HL-60/S4 (cell line): ENCODE measurements around the gene APOB.

Experiments used
- in situ Hi-C: fragments of 300-500 bp; cut with MboI; formaldehyde crosslinking; loops from 2 replicates; pipeline ENCODE4 v1.14.3; 2022; ENCODE audit warnings: low sequenced_read_pairs

The APOB gene

GRCh38 chr2:21050164-21050563 lies 6.3 kb upstream of the APOB start:
- in situ Hi-C loops: no loop called here

DNA sequence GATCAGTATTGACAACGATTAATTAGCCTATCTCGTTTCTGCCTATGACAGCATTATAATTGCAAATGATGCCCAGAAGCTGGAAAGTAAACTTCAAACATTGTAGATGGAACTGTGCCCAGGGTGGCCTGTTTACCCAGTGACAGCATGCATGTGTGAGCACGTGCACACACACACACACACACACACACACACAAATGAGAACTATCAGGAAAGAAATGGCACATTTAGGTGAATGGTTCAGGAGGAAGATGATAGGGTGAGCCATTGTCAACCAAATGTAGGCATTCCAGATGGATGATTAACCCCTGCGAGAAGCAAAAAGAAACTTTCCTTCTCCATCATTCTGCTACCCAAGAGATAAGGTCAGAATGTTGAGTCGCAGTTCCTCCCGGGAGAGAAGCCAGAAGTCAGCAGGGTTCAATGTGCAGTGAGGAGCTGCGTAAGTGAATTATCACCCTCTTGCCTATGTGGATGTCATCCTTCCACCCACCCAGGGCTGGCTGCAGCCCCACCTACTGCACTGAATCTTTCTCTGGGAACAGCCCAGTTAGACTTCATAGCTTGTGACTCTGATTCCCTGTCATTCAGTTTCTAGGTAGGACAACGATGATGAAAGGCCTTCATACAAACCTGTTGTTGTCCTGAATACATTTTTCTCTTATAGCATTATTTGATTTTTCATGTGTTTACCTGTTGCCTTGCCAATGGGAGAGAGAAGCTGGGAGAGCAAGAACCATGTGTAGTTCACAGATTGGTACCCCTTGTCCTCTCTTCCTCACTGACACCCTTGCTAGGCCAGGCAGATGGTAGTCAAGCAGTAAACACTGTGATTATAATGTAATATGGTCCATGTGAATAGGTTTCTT lies 3.5 kb upstream of the APOB start:
- in situ Hi-C loops: no loop called here

GRCh38 chr2:21046506-21046905 lies 2.6 kb upstream of the APOB start:
- in situ Hi-C loops: no loop called here

DNA sequence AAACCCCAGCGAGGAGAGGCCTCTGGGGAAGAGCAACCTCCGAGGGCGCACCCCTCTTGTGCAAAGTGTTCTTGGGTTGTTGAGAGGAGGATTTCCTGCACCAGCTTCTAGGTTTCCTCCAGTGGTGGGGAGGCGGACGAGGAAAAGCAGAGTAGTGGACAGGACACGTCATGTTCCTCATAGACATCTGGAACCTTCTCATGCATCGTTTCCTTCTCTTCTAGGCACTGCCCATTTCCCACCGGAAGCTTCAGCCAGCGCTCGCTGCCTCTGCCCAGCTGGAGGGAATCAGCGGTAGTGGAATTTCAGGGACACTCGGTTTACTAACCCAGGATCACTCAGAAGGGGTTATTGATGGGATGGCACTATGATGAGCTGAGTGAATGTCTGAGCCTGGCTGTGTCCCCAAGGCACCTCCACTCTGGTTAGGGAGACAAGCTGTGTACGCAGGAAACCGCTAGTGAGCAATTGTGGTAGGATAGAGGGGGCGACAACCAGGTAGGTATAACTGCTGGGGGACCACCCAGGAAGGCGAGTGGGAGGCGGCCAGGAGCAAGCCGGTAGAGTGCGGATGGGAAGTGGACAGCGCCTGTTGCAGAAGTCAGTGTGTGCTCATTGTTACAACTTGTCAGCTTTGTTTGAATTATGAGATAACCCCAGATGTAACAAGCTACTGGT lies 960 bp upstream of the APOB start:
- in situ Hi-C loops: no loop called here

DNA sequence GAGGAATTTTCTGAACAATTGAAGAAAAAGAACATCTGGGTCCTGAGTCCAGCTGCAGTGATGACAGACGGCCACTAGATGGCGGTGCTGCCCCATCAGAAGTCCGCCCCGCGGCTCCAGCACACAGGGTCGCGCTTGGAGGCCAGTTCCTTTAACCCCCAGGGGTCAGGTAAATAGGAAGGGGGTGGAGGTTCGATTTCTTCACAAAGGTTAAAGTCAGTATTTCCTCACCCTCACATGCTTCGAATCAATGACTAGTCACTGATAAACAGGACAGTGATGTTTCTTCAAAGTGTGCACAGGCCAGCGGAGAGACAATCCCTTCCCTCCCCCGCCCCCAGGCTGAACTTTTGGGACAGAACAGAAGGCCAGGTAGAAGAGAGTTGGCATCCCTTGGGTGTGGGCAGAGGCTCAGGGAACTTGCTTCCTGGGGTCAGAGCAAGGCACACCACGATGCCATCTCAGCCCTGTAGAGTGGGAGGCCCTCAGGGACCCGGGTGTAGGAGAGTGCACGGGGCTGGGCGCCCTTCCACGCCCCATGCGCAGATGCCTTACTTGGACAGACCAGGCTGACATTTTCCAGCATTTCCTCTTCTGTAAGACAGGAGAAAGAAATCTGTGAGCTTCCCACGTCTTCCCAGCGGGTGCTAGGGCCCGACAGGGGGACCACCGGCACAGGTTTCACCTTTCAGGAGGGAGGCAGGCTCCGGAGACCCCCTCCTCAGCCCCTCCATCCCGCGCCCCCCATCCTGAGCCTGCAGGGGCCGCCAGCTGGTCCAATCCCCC lies 722 bp downstream of the APOB start:
- in situ Hi-C loops: no loop called here

DNA sequence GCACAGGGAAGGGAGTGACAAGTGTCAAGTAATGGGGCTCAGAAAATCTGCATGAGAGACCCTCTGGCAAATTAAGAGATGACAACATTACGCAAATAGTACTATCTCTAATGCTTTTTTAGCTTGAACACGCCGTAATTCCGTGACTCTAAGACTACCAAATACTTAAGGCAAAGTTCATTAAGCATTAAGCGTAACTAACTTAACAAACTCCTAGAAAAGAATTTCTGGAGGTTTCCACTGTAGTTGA lies 1.2 kb downstream of the APOB start:
- in situ Hi-C loops: no loop called here

GRCh38 chr2:21041943-21042707 lies 1.7 kb downstream of the APOB start:
- in situ Hi-C loops: no loop called here

GRCh38 chr2:21041462-21041861 lies 2.4 kb downstream of the APOB start:
- in situ Hi-C loops: no loop called here

DNA sequence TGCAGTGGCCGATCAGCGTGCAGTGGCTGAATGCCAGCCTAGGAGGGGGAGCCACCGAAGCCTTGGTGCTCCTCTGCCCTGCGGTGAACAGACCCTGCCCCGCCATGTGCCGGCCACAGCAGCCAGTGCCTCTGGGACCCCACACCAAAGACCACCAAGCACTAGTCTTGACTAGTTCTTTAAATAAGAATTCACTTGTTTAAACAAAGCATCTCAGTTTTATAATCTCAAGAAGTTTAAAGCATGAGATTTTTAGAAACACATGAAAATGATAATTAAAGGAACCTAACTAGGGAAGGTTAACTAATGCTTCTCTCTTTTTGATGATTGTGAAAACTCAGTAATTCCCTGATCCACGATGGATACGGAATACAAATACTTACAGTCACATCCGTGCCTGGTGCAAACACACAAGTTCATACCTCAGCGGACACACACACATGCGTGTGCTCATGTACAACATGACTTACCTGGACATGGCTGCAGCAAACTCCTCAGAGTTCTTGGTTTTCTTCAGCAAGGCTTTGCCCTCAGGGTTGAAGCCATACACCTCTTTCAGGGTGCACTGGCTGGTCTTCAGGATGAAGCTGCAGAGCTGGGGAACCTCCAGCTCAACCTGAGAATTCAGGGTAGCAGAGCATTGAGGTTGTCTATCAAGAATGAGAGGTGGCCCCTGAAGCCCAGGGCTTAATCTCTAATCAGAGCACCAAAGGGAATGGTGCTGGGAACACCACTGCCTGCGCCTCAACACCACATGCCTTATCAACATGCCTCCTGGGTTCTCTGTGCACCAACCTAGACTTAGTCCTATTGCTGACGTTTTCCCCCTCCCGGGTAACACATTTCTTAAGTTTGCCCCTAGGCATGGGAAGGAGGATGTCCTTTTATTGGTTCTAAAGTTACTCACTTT lies 3.1 kb downstream of the APOB start:
- in situ Hi-C loops: no loop called here

DNA sequence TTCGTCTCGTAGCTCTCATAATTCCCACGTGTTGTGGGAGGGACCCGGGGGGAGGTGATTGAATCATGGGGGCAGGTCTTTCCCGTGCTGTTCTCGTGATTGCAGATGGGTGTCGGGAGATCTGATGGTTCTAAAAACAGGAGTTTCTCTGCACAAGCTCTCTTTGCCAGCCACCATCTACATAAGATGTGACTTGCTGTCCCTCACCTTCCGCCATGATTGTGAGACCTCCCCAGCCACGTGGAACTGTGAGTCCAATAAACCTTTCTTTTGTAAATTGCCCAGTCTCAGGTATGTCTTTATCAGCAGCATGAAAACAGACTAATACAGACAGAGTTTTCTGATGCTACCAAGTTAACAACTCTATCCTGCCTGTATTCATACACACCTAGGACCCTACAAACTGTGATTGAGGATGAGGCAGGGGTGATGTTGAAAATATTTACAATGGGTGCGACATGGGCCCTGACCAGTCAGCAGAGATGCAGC lies 3.9 kb downstream of the APOB start:
- in situ Hi-C loops: no loop called here

- in situ Hi-C loops: no loop called here
These were observed 4.8 kb downstream of the APOB start for GRCh38 chr2:21039080-21039556.

- in situ Hi-C loops: no loop called here
These were observed 5.3 kb downstream of the APOB start for GRCh38 chr2:21038403-21039073.

DNA sequence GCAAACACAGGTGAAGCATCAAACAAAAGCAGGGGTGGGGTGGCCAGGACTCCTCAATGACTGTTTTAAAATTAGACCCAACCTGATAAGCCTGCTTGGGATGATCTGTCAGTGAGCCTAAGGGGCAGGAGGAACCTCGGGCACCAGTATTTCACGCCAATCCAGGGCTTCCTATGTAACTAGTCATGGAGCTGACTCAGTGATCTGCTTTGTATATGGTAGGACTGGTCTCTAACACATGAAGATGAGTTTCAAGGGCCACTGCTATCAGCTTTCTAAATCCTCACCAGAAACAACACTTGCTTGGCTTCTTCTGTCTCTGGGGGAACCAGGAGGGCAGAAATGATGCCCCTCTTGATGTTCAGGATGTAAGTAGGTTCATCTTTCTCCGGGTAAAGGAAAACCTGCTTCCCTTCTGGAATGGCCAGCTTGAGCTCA lies 6.2 kb downstream of the APOB start:
- in situ Hi-C loops: no loop called here

DNA sequence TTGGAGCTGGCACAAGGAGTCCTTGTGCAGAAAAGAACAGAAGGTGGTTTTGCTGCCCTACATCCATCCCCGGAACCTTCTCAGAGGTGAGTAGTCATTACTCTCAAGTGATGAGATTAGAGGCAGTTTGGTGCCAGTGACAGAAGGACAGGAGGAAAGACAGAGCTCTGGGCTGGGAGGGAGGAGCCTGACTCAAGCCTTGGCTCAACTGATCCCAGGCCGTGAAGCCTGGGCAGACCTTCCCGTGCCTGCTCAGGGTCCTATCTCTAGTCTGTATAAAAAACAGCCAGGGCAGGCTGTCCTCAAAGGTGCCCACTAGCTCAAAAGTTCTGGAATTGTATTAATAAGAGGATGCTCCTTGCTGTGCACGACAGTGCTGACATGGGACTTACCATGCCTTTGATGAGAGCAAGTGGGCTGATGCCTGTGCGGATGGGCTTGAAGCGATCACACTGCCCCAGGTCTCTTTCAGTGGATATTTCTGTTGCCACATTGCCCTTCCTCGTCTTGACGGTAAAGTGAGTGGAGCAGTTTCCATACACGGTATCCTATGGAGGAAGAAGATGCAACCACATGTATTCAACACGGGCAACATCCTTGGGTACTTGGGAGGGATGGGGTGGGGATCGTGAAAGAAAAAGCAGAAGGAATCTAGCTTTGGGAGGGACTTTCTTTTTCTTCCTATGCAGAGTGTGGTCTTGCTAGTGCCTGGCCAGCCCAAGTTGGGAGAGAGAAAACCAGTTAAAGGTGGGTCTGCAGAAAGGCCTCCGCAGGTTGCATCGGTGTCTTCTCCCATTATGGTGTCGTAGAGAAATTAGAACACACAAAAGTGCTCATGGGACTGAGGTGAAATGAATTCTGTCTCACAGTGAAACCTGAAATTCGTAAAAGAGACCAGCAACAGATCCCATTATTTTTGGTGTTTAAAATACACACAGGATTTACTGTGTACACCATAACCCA lies 6.9 kb downstream of the APOB start:
- in situ Hi-C loops: no loop called here

DNA sequence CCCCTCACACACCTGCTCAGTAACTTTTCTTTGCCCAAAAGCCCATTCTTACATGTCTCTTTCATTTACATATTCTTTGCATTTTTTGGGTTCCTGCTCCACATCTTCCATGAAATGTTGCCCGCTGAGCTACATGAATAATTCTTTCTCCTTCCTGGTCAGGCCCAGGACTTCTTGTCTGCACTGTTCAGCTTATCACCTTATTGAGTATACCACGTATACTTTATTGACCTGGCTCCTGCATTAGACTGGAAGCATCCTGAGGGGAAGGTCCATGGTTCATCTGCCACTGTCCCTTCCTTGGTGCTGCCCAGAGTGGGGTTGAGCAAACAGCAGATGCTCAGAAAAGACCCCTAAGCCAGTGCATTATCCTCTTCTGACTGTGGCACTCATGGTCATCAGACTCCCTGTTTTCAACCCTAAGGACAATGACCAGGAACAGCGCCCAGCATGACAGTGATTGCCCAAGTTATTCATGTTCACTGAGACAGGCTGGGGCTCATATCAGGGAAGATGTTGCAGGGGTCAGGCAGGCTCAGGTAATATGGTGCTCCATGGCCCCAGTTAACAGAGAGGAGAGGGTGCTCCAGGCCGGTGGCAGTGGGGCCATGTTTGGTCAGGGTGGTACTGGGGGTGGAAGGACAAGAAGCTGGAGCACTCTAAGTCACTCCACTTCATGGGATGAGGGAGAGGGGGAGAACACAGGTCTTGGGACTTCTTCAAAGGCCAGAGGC lies 7.7 kb downstream of the APOB start:
- in situ Hi-C loops: no loop called here

- in situ Hi-C loops: no loop called here
These were observed 8.4 kb downstream of the APOB start for GRCh38 chr2:21035282-21035973.

- in situ Hi-C loops: no loop called here
These were observed 8.9 kb downstream of the APOB start for GRCh38 chr2:21034972-21035279.
